NK-92 treated with Interleukin-12 subunit alpha and Interleukin-12 subunit beta, amount 100 ng/mL, for 24 hours (cell line): ENCODE results near the gene GRWD1.

Source experiments
- DNase-seq: peaks from one replicate; lab custom pipeline; 2025; lab: John Stamatoyannopoulos, UW

GRWD1 gene

DNA sequence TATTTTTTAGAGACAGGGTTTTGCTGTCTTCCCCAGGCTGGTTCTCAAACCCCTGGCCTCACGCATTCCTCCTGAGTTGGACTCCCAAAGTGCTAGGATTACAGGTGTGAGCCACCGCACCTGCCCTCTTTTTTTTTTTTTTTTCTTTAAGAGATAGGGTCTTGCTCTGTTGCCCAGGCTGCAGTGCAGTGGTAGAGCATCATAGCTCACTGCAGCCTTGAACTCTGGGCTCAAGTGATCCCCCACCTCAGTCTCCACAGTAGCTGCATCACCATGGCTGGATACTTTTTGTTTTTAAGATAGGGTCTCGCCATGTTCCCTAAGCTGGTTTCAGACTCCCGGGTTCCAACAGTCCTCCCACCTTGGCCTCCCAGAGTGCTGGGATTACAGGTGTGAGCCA, 11.1 kb downstream of the GRWD1 start:
- no peak for DNase-seq

DNA sequence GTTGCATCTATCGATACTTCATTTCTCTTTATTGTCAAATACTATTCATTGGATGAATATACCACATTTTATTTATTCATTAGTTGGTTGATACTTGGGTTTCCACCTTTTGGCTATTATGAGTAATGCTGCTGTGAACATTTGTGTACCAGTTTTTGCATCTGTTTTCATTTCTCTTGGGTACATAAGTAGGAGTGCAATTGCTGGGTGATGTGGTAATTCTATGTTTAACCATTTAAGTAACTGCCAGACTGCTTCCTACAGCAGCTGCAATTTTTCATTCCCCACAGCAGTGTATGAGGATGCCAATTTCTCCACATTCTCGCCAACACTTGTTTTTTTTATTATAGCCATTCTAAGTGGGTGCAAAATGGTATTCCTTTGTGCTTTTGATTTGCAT, 12.2 kb downstream of the GRWD1 start:
- DNase-seq, result no peak

DNA sequence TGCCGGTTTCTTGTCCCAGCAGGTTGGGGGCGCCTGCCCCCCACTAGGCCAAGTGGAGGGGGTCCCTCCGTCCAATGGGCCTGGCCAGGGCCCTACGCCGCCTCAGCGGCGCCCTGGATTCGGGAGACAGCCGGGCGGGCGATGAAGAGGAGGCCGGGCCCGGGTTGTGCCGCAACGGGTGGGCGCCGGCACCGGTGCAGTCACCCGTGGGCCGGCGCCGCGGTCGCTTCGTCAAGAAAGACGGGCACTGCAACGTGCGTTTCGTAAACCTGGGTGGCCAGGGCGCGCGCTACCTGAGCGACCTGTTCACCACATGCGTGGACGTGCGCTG, 15.8 kb downstream of the GRWD1 start:
- DNase-seq, result no peak

DNA sequence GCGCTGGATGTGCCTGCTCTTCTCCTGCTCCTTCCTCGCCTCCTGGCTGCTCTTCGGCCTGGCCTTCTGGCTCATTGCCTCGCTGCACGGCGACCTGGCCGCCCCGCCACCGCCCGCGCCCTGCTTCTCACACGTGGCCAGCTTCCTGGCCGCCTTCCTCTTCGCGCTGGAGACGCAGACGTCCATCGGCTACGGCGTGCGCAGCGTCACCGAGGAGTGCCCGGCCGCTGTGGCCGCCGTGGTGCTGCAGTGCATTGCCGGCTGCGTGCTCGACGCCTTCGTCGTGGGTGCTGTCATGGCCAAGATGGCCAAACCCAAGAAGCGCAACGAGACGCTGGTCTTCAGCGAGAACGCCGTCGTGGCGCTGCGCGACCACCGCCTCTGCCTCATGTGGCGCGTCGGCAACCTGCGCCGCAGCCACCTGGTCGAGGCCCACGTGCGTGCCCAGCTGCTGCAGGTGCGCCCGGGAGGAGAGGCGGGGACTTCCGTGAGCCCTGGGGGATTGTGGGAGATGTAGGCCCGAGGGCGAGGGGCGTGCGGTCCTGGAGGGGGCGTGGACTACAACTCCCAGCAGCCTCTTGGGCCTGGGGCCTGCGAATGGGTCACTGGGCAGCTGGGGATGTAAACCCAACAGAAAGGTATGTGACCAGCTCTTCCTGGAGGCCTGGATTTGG, 16.3 kb downstream of the GRWD1 start:
- no peak for DNase-seq

DNA sequence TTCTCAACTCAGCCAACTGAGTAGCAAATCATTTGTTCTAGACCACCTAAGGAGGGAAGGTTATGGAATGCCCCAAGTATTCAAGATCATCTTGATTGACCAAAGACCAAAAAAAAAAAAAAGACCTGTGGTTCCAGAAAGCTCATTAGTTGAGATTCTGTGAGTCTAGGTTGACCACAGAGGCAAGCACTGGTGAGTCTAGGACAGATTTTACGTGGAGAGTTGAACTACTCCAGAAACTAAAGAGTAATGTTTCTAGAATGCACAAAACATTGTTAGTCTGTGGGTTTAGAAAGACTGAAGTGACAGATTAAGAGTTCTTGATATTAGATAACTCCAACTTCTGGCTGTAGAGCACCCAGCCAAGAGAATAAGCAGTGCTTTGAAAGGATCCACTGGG, 19.4 kb downstream of the GRWD1 start:
- DNase-seq, result no peak

- no peak for DNase-seq
These were observed 21.0 kb downstream of the GRWD1 start for GRCh38 chr19:48466561-48467325.

- peak; percentile 99 for DNase-seq
These were observed 23.0 kb downstream of the GRWD1 start for GRCh38 chr19:48468772-48469288.

- peak; percentile 60 for DNase-seq
These were observed 23.6 kb downstream of the GRWD1 start, which contains the start of gene CYTH2 for GRCh38 chr19:48469289-48469881. CYTH2 (plus strand) TSS chr19:48469369; CDS start chr19:48469508, 139 bp downstream.

- no peak for DNase-seq
These were observed 24.3 kb downstream of the GRWD1 start for GRCh38 chr19:48469934-48470680.

DNA sequence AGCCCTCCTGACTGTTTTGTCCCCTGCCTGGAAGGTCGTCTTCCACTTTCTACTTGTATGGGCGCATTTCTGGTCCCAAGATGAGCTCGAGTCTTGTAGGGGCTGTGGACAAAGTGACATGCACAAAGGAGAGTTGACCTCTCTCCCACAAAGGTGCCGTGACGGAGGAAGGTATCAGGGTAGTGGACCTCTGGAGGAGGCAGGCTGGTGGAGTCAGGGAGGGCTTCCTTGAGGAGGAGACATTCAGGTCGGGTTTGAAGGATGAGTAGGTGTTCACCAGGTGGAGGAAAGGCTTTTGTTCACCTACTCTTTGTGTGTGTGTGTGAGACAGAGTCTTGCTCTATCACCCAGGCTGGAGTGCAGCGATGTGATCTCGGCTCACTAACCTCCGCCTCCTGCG, 25.1 kb downstream of the GRWD1 start:
- no peak for DNase-seq

DNA sequence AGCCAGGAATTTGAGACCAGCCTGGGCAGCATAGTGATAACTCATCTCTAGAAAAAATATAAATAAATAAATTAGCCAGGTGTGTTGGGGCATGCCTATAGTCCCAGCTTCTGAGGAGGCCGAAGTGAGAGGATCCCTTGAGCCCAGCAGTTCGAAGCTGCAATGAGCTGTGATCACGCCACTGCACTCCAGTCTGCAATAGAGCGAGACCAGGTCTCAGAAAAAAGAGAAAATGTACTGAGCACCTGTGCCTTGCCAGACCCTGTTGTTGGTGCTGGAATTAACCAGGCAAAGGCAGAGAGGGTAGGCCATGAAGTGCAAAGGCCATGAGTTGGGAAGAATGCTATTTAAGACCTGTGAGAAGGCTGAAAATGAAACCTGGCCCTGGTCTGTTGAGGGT, 26.1 kb downstream of the GRWD1 start:
- DNase-seq, result no peak

GRCh38 chr19:48473161-48473966, 27.6 kb downstream of the GRWD1 start:
- no peak for DNase-seq

- DNase-seq, result no peak
These were observed 28.4 kb downstream of the GRWD1 start for GRCh38 chr19:48474084-48474592.

DNA sequence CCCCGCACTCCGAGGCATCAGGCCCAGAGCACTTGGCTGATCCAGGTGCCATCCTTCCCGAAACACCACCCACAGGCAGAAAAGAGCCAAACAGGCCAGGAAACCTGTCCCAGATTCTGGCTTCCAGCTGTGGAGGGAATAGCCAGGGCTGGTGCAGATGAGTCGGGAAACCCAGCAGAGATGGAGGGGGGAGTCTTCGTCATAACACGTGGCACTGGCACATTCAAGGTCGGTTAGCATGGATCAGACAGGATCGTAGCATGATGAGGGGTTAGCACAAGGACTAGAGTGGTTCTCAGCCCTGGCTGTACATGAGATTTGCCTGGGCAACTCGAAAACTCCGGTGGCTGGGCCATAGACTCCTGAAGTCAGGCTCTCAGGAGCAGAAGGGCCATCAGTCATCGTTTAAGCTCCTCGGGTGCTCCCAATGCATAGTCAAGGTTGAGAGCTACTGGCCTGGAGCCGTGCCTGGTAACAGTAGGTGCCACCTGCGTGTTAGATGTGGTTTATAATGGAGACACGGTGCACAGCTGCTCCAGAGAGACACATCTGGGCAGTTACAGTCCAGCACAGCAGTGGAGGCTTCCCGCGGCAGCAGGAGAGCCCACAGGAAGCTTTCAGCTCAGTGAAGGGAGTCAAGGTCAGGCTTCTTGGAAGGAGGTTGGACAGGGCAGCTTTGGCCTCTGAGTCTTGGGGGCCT, 29.7 kb downstream of the GRWD1 start:
- DNase-seq, result no peak

DNA sequence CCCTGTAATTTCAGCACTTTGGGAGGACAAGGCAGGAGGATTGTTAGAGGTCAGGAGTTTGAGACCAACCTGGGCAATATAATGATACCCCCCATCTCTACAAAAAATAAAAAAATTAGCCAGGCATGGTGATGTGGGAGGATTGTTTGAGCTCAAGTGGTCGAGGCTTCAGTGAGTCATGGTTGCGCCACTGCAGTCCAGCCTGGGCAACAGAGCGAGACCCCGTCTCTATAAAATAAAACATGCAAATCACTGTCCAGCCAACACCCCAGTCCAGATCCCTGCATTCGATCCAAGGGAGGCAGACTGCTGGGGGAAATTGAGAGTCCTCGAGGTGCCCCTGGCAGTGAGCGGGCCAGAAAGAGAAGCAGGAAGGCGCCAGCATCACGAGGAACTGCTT, 30.4 kb downstream of the GRWD1 start:
- DNase-seq, result no peak

GRCh38 chr19:48477067-48477685, 31.4 kb downstream of the GRWD1 start:
- DNase-seq, result no peak

- no peak for DNase-seq
These were observed 32.0 kb downstream of the GRWD1 start for GRCh38 chr19:48477698-48478338.

DNA sequence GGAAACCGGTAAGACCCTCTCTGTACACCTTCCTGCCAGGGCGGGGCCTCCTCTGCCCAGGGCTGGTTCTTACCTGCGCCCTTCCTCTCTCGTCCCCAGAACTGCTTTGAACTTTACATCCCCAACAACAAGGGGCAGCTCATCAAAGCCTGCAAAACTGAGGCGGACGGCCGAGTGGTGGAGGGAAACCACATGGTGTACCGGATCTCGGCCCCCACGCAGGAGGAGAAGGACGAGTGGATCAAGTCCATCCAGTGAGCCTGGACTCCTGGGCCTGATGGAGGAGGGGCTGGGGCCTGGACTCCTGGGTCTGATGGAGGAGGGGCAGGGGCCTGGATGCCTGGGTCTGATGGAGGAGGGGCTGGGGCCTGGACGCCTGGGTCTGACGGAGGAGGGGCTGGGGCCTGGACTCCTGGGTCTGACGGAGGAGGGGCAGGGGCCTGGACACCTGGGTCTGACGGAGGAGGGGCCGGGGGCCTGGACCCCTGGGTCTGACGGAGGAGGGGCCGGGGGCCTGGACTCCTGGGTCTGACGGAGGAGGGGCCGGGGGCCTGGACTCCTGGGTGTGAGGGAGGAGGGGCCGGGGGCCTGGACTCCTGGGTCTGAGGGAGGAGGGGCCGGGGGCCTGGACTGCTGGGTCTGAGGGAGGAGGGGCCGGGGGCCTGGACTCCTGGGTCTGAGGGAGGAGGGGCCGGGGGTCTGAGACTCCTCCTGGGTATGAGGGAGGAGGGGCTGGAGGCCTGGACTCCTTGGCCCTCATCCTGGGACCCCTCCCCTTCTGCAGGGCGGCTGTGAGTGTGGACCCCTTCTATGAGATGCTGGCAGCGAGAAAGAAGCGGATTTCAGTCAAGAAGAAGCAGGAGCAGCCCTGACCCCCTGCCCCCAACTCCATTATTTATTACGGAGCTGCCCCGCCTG, 32.8 kb downstream of the GRWD1 start:
- no peak for DNase-seq

DNA sequence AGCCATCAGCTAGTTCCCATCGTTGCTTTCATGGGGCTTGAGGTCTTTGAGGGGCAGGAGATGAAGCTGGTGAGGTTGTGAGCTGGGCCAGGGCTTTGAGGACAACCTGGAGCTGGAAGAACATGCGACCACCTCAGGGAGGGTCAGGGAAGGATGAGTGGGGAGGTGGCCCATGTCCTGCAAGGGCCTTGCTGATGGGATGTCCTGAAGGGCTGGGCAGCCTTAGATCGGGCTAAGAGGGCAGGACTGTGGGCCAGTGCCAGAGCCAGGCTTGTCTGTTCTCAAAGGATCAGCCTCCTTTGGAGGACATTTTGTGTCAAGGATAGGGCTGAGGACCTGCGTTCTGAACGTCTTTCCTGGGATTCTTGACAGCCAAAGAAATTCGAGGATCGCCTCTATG, 33.9 kb downstream of the GRWD1 start:
- no peak for DNase-seq
